Measurements from ENCODE around the gene ATXN1. TPM values are rescaled to one million over a fixed set of nuclear protein-coding genes. Genes with fewer than 3 reads are reported as not detected.

ATXN1 gene
- total RNA-seq, 1 experiment from 2014 or later: 5.6 TPM

DNA sequence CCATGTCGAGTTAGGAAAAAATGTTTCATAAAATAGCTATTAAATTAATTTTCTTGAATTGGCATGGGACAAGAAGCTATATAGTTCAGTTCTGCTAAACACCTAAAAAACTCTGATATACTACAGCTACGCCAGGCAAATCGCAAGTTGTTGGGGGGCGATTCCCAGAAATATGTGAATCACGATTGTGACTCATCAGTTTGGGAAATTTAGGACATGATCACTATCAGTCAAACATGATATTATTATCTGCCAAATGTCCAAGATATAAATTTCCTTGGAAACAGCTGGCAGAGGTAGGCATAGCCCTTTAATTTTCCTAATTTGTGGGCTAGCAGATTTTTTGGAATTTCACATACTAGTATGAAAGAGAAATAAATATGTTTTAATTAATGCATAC lies 123.6 kb downstream of the ATXN1 start:
- no CpG with 5 or more reads among the region's 5 CpGs for WGBS (ENCODE audit: extremely low coverage, insufficient read length, low lambda C conversion rate)
- Histone ChIP-seq H4K5ac (ENCODE audit: insufficient read length, low read depth, low read length) (no peak overlapping the region), H3T11ph (ENCODE audit: low read length) (no peak overlapping the region), H3K79me2 (ENCODE audit: insufficient read depth, low read length) (no peaks in the 10 kb centered on the region), H3K4me2 (ENCODE audit: insufficient read depth, insufficient read length, low read length) (no peak overlapping the region), H3K4ac (ENCODE audit: low read depth, low read length) (no peak overlapping the region), H2BK12ac (ENCODE audit: insufficient read length, low read depth, low read length) (no peak overlapping the region), H3K4me1 (ENCODE audit: insufficient read depth, low read length) (peaks cover 4% of the 10 kb centered on the region; the same call in 1 of the 2 replicates), H3K18ac (ENCODE audit: insufficient read length, low read depth, low read length) (no peak overlapping the region), H3K56ac (ENCODE audit: insufficient read length, low read depth, low read length) (no peak overlapping the region), H2BK15ac (ENCODE audit: low read depth, low read length) (no peak overlapping the region), H3K27me3 (ENCODE audit: insufficient read depth, low read length) (no peaks in the 10 kb centered on the region), H3K9ac (ENCODE audit: extremely low read depth, insufficient read length, low read length) (no peak overlapping the region), H2BK20ac (ENCODE audit: low read depth, low read length, poor library complexity, severe bottlenecking) (no peak overlapping the region), H2AFZ (ENCODE audit: low read length) (no peak overlapping the region), H4K20me1 (ENCODE audit: control insufficient read depth, insufficient read depth, insufficient read length) (no peaks in the 10 kb centered on the region), H2BK5ac (ENCODE audit: insufficient read length, low read length) (no peak overlapping the region), H3K23ac (ENCODE audit: insufficient read length, low read depth, low read length) (no peak overlapping the region), H3K27ac (ENCODE audit: insufficient read length, low read depth, low read length) (no peak overlapping the region), H2BK120ac (ENCODE audit: low read depth, low read length, poor library complexity, severe bottlenecking) (no peak overlapping the region), H2AK5ac (ENCODE audit: insufficient read length, low read length) (no peak overlapping the region), H3K23me2 (ENCODE audit: insufficient read length, low read depth, low read length, poor library complexity, severe bottlenecking) (no peaks in the 10 kb centered on the region), H3K79me1 (ENCODE audit: insufficient read depth, low read depth, low read length, poor library complexity, severe bottlenecking) (no peaks in the 10 kb centered on the region), H4K91ac (ENCODE audit: insufficient read length, low read depth, low read length) (no peak overlapping the region), H3K14ac (ENCODE audit: insufficient read depth, low read length) (no peak overlapping the region), H3K9me3 (ENCODE audit: control insufficient read depth, low read depth, low read length) (no peaks in the 10 kb centered on the region), H4K8ac (replicated peaks; ENCODE audit: insufficient read length, low read depth, low read length) (no peak overlapping the region)
- no peak overlapping the region for H3K27ac Mint-ChIP-seq
- no peak overlapping the region for H3K4me3 Mint-ChIP-seq
- H3K4me1 Mint-ChIP-seq: peaks cover 13 to 17% of the 10 kb centered on the region in 2 experiments
- DNase-seq: no peak
- TF ChIP-seq, protein P1, sequence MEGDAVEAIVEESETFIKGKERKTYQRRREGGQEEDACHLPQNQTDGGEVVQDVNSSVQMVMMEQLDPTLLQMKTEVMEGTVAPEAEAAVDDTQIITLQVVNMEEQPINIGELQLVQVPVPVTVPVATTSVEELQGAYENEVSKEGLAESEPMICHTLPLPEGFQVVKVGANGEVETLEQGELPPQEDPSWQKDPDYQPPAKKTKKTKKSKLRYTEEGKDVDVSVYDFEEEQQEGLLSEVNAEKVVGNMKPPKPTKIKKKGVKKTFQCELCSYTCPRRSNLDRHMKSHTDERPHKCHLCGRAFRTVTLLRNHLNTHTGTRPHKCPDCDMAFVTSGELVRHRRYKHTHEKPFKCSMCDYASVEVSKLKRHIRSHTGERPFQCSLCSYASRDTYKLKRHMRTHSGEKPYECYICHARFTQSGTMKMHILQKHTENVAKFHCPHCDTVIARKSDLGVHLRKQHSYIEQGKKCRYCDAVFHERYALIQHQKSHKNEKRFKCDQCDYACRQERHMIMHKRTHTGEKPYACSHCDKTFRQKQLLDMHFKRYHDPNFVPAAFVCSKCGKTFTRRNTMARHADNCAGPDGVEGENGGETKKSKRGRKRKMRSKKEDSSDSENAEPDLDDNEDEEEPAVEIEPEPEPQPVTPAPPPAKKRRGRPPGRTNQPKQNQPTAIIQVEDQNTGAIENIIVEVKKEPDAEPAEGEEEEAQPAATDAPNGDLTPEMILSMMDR (conservative IDR thresholded peaks at IDR 0.05): no peak
- H3K36me3 Mint-ChIP-seq (ENCODE audit: insufficient read depth in 1 of 3, low read depth in 3 of 3): peaks cover 0 to 15% (median 7%) of the 10 kb centered on the region in 3 experiments; a peak in 4 of 7 replicates
- H3K9me3 Mint-ChIP-seq: peaks cover 4 to 8% of the 10 kb centered on the region in 2 experiments; a peak in 4 of 5 replicates
- no peaks in the 10 kb centered on the region for H3K27me3 Mint-ChIP-seq (ENCODE audit: low read depth)
